RWPE2 (cell line): ENCODE measurements around the gene PPP4R1.
A peak's percentile ranks its signal among the peaks of the same experiment; 100 is the strongest.

ENCODE experiments used
- ATAC-seq: fragments of 200-7000 bp; cut with Tn5 transposase; 3 replicates; pipeline ENCODE4 v1.9.1; 2021; ENCODE audit warnings: low read depth
- DNase-seq: peaks from one replicate; pipeline ENCODE4 v3.0.0-alpha.2; 2020; ENCODE audit warnings: low spot score
- H3K27ac ChIP-seq: fragments of 450-650 bp; 2 replicates; pipeline ENCODE4 v1.5.1; 2017; ENCODE audit warnings: mild to moderate bottlenecking; ENCODE audit not compliant: poor library complexity, severe bottlenecking
- H3K27me3 ChIP-seq: fragments of 250-450 bp; sonication (Bioruptor Pico); 2 replicates; pipeline ENCODE4 v1.5.1; 2021; ENCODE audit warnings: mild to moderate bottlenecking, moderate library complexity; ENCODE audit not compliant: insufficient read depth, poor library complexity, severe bottlenecking
- H3K36me3 ChIP-seq: fragments of 250-450 bp; sonication (Bioruptor Pico); 2 replicates; pipeline ENCODE4 v1.5.1; 2020; ENCODE audit warnings: low read depth, mild to moderate bottlenecking, moderate library complexity
- H3K4me1 ChIP-seq: fragments of 250-450 bp; sonication (Bioruptor Pico); 2 replicates; pipeline ENCODE4 v1.5.1; 2021; ENCODE audit warnings: mild to moderate bottlenecking, moderate library complexity; ENCODE audit not compliant: insufficient read depth, poor library complexity, severe bottlenecking
- H3K4me3 ChIP-seq: fragments of 250-450 bp; sonication (Bioruptor Pico); 2 replicates; pipeline ENCODE4 v1.5.1; 2021; ENCODE audit warnings: mild to moderate bottlenecking, moderate library complexity; ENCODE audit not compliant: severe bottlenecking
- H3K9me3 ChIP-seq: fragments of 250-450 bp; sonication (Bioruptor Pico); 2 replicates; pipeline ENCODE4 v1.5.1; 2021; ENCODE audit warnings: mild to moderate bottlenecking, moderate library complexity; ENCODE audit not compliant: severe bottlenecking
- TF ChIP-seq, protein P1 (sequence below): fragments of 450-650 bp; IDR thresholded peaks from one replicate; pipeline ENCODE4 v1.5.1; 2017; ENCODE audit warnings: mild to moderate bottlenecking, moderate library complexity; ENCODE audit not compliant: poor library complexity, severe bottlenecking

Gene PPP4R1

DNA sequence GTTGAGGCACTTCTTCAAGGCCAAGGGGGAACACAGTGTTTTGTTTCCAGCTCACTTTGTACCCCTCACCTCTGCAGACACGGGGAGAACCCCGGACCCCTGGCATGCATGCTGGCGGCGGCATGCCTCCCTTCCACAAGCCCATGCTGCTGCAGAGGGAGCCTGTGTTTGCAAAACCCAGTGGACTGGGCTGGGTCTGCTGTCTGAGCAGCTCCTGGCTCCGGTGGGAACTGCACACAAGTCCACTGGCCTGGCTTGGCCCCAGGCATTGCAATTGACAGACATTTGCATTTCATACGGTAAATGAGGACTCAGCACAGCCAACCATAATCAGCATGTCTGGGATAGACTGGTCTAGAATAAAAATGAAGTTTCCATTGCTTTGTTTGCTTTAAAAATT, 76.7 kb downstream of the PPP4R1 start:
- TF ChIP-seq, protein P1, sequence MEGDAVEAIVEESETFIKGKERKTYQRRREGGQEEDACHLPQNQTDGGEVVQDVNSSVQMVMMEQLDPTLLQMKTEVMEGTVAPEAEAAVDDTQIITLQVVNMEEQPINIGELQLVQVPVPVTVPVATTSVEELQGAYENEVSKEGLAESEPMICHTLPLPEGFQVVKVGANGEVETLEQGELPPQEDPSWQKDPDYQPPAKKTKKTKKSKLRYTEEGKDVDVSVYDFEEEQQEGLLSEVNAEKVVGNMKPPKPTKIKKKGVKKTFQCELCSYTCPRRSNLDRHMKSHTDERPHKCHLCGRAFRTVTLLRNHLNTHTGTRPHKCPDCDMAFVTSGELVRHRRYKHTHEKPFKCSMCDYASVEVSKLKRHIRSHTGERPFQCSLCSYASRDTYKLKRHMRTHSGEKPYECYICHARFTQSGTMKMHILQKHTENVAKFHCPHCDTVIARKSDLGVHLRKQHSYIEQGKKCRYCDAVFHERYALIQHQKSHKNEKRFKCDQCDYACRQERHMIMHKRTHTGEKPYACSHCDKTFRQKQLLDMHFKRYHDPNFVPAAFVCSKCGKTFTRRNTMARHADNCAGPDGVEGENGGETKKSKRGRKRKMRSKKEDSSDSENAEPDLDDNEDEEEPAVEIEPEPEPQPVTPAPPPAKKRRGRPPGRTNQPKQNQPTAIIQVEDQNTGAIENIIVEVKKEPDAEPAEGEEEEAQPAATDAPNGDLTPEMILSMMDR = no peak
- no peak for DNase-seq
- peaks cover 21% of the 10 kb centered on the region for H3K36me3 ChIP-seq
- peak overlapping the region; percentile 85 for H3K27ac ChIP-seq
- peaks cover 20% of the 10 kb centered on the region for H3K4me1 ChIP-seq
- H3K4me3 ChIP-seq = no peak overlapping the region
- no peaks in the 10 kb centered on the region for H3K9me3 ChIP-seq
- no peak for ATAC-seq
- H3K27me3 ChIP-seq = no peaks in the 10 kb centered on the region

DNA sequence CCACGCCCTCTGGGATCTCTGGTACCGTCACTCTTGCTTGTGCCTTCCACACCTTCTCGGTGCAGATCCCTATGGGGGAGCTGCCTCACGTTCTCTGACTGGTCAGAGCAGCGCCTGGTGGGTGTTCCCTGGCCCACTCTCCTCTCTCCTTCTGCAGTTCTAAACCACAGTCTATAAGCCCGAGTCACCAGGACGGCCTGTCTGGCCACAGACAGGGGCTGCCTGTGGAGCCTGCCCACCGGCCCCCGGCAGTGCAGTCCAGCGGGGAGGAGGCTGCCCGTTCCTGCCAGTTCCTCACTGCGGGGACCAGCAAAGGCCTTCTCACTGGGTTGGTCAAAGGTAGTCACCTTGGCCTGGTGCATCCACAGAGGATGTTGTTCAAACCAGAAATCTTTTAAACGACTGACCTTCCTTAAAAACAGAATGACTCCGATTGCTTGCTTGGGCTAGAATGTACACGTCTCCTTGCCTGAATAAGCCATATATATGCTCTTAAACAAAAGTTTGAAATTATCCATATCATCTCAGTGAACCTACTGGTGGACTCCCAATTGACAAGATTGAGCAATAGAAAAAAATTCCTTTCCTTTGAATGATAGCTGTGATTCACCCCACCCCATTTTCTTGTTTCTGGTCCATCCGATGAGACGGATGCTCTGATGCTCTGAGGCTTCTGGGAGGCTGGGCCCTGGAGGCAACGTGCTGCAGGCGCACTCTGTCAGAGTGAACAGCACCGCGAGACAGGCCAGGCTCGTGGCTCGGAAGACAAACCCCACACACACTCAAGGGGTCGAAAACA, 77.8 kb downstream of the PPP4R1 start:
- Histone ChIP-seq H3K27ac (peak overlapping the region; percentile 85), H3K36me3 (peaks cover 30% of the 10 kb centered on the region), H3K4me3 (no peak overlapping the region), H3K4me1 (peaks cover 20% of the 10 kb centered on the region), H3K27me3 (no peaks in the 10 kb centered on the region), H3K9me3 (no peaks in the 10 kb centered on the region)
- TF ChIP-seq, protein P1 = no peak
- ATAC-seq (peak; percentile 74), DNase-seq (no peak)

DNA sequence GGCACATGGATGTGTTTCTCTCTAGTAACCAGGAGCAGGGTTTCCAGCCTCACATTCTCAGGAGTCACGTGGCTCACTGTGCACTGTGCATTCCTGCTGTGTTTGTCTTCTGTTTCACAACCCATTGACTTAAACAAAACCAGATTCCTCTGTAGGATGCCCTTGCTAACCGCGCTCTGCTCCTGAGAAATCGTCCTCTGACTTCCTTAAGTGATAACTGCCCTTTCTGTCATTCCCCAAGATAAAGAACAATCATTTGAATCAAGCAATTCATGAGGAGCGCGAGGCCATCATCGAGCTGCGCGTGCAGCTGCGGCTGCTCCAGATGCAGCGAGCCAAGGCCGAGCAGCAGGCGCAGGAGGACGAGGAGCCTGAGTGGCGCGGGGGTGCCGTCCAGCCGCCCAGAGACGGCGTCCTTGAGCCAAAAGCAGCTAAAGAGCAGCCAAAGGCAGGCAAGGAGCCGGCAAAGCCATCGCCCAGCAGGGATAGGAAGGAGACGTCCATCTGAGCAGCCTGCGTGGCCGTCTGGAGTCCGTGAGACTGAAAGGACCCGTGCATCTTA, 78.8 kb downstream of the PPP4R1 start:
- Histone ChIP-seq H3K27me3 (no peaks in the 10 kb centered on the region), H3K4me3 (no peak overlapping the region), H3K36me3 (peaks cover 39% of the 10 kb centered on the region), H3K4me1 (peaks cover 20% of the 10 kb centered on the region), H3K9me3 (no peaks in the 10 kb centered on the region), H3K27ac (peak overlapping the region; percentile 85)
- DNase-seq (no peak), ATAC-seq (no peak)
- TF ChIP-seq, protein P1 = no peak

DNA sequence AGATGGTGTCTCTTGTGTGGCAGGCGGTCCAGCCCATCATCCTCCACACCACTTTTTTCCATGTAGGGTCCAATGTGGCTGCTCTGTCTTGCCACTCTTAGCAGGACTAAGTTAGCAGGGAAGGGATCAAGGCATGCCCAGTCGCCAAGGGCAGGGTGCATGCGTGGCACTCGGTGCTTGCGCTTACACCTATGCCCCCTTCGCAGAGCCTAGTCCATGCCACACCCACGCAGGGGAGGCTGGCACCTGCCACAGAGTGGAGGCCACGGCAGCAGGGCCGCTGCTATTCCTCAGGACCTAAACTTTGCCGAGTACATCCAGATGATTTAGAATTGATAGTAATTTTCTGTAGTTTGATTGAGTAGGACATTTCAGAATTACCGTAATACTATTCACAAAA, 79.5 kb downstream of the PPP4R1 start:
- no peaks in the 10 kb centered on the region for H3K27me3 ChIP-seq
- H3K4me1 ChIP-seq = peaks cover 19% of the 10 kb centered on the region
- TF ChIP-seq, protein P1 = no peak
- ATAC-seq (no peak), DNase-seq (no peak)
- H3K4me3 ChIP-seq = no peak overlapping the region
- H3K36me3 ChIP-seq = peaks cover 43% of the 10 kb centered on the region
- no peaks in the 10 kb centered on the region for H3K9me3 ChIP-seq
- H3K27ac ChIP-seq = no peak overlapping the region
